Raji (cell line): ENCODE results near the gene SOX30.

ENCODE experiments used
- POLR2A ChIP-seq: IDR thresholded peaks from 2 replicates; pipeline ENCODE4 v1.6.1; 2011; ENCODE audit warnings: low read depth, low read length, control low read depth; ENCODE audit not compliant: insufficient read depth

The SOX30 gene

DNA sequence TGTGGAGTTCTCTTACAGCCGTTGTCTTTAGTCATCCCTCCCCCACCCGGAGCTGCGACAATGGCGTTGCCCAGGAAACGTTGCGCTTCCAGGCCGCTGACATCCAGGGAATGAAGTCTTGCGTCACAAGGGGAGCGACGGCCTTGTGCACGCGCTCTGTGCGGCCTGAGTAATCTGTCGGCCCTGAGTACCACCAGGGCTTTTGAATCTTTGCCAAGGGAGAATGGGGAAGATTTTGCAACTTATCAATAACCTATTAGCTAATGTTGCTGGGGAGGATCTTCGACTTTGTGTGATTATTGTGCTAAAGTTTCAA is at the start of gene SOX30:
Gene SOX30, minus strand, starts transcription at position 62 of the 316 bp plus-strand sequence. CDS start 360 bp downstream, outside the sequence.
- TF ChIP-seq POLR2A = no peak

DNA sequence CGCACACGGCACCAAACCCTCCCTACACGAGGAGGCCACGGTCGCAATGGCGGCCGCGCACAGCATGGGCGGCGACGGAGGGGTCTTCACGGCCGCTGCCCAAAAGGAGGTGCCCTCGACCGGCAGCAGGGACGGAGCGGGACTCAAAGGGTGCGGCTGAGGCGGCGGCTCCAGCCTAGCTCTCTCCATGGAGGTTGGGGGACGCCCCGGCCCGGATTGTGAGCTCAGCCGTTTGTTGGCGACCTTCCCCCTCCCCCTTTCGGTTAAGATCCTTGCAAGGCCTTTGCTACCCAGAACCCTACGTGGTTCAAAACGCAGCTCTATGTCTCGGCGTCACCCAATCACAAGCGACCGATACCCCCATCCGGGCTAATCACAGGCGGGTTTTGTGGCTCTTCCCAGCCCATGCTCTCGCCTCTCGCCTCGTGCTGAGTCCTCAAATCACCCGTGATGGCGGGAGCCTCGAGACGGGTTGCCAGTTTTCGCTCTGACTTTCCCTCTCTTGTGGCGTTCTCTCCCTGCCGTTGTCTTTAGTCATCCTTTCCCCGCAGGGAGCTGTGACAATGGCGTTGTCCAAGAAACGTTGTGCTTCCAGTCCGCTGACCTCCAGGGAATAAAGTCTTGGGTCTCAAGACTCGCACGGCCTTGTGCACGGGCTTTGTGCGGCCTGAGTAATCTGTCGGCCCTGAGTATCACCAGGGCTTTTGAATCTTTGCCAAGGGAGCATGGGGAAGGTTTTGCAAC is 38.6 kb upstream of the SOX30 start:
- no peak for TF ChIP-seq POLR2A

DNA sequence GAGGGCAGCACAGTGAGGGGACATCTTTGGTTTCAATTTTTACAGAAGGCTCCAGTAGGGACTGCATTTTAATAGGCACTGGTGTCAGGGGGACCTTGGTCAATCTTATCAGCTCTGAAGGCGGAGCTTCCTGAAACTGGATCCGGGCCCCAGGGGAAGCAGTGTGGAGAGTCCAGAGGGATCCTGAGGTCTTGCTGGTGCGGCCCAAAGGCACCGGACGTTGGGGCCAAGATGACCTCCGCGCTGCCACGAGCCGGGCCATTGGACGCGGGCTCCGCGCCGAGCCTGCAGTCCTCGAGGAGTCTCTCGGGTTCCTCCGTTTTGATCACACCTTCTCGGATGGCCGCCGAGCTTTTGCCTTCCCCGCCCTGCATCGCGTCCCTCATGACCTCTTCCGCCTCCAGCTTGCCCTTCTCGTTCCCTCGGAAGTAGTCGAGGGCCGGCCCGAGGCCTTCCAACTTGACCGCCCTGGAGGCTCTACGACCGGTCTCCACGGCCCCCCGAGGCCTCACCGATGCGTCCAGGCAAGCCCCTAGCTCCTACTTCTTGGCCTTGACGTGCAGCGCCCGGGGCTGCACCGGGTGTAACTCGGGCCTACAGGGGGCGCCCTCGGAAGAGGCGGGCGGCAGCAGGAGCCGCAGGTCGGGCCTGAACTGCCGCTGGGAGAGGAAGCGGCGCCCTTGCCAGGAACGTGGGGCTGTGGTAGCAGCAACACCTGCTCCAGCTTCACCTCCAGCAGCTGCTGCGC is 37.9 kb upstream of the SOX30 start:
- no peak for TF ChIP-seq POLR2A

DNA sequence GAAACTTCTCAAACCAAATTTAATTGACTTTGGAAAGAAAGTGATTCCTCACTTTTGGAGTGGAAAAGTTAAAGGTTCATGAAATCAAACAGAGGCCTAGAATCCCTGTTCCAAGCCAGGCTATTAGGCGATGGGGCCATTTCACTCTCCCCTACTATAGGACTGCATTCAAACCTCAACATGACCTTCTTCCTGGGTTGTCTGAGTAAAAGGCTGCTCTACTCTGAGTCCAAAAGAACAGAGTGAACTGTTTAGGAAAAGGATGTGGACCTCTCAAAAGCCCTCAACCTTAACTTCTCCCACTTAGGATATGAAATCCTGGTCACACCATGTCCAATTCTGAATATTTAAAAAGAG is 34.9 kb upstream of the SOX30 start:
- TF ChIP-seq POLR2A = no peak

DNA sequence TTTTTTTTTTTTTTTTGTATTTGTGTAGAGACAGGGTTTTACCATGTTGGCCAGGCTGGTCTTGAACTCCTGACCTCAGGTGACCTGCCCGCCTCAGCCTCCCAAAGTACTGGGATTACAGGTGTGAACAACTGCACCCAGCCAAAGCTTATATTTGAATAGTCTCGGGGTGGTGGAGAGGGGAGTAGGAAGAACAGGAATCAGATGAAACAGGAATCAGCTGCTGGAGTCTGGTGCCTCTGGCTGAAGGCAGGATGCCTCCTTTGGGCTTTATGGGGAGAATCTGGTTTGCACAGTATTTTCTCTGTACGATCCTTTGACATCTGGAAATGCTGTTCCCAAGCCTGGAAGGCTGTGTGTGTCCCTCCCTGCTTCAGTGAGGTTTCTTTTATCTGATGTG is 30.0 kb upstream of the SOX30 start:
- no peak for TF ChIP-seq POLR2A

DNA sequence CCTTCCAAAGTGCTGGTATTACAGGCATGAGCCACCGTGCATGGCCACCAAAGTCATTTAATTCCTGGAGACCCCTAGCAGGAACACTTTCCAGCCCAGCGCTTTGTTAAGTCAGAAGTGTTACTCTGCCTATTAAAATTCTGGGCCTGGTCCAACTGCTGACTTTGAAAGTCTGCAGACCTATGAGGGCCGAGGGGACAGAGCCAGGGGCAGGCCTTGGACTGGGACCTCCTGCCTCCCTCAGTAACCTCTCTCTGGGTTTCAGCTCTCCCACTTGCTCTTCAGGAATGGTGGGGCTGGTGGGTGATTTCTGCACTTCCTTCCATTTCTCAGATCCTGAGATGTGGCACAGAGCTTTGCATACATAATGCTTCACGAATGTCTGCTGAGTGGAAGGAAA is 28.8 kb upstream of the SOX30 start:
- no peak for TF ChIP-seq POLR2A

DNA sequence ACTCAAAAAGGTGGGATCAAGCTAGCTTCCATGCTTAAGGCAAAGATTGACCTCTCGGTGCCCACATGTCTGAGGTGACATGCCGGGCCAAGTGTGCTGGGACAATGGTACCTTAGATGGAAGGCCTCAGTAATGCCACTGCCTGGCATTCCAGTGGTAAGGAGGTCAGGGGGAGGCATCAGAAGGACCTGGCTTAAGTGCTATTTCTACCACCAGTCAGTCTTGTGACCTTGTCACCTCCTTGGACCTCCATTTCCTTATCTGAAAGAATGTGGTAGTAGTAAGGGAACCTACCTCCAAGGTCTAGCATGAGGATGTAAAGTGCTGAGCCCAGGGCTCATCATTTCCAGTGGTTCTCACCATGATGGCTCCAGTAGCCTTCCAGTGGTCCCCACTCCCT is 28.0 kb upstream of the SOX30 start:
- TF ChIP-seq POLR2A = no peak

DNA sequence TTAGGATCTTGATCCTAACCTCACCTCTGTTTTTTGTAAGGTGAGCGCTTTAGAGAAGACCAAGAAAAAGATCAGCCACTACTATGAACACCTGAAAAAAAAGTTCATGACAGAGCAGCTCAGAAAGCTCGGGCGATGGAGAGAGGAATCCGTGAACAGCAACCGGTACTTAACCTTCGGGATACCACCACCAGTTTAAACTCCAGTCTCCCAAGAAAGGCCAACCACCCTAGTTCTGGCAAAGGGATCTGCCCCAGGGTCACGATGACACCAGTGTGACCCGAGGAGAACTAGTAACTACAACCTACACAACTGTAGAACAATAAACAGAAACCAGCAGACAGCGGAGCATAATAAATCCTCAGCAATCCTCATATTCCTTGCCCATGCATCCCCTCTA is 27.6 kb upstream of the SOX30 start:
- no peak for TF ChIP-seq POLR2A

DNA sequence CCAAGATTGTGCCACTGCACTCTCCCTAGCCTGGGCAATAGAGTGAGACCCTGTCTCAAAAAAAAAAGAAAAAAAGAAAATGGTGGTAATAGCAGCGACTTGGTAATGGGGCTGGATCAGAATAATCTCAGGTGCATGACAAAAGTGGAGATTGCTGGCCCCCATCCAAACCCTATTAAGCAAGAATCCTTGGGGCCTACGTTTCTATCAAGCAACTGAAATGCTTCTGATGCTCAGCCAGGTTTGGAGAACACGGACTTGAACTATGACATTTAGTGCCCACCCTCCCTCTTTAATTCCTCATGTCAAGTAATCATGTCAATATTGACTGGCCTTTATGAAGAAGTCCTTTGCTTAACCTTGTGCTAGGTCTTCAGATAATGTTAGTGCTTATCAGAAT is 25.7 kb upstream of the SOX30 start:
- no peak for TF ChIP-seq POLR2A

DNA sequence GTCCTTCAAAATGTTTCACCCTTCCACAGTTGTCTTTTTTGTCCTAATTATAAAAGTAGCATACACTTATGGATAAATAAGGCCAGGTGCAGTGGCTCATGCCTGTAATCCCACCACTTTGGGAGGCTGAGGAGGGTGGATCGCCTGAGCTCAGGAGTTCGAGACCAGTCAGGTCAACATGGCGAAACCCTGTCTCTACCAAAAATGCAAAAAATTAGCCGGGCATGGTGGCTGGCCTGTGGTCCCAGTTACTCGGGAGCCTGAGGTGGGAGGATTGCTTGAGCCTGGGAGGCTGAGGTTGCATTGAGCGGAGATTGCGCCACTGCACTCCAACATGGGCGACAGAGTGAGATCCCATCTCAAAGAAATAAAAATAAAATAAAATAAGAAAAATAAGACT is 20.7 kb upstream of the SOX30 start:
- no peak for TF ChIP-seq POLR2A

DNA sequence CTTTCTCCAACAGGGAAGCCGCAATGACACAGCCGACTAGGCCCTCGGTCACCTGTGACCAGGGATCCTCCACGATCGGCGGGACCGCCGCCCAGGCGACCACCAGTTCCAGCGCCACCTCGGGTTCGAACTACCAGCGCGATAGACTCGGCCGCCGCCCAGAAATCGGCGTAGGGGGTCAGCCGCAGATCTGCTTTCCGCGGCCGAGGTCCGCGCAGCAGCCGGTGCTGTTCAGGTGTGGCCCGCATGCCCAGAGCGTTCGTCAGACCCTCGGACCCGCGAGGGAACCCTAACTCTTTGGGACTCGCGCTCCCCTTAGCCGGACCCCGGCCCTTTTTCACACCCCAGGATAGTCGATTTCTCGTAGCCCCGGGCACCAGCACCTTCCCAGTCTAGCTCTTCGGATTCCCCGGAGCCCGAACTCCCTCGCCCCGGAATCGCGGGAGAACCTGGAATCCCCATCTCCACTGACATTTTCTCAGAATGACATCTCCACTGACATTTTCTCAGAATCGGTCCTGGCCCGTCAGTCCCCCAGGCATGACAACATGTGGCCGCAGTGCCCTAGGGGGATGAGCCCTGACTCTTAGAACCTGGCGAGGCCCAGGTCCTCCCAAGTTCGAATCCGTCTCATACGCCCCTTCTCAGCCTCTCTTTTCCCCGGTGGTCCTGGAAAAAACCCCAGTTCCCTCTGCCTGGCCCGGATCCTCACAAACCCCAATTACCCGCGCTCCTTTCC is 19.5 kb upstream of the SOX30 start:
- TF ChIP-seq POLR2A = no peak

DNA sequence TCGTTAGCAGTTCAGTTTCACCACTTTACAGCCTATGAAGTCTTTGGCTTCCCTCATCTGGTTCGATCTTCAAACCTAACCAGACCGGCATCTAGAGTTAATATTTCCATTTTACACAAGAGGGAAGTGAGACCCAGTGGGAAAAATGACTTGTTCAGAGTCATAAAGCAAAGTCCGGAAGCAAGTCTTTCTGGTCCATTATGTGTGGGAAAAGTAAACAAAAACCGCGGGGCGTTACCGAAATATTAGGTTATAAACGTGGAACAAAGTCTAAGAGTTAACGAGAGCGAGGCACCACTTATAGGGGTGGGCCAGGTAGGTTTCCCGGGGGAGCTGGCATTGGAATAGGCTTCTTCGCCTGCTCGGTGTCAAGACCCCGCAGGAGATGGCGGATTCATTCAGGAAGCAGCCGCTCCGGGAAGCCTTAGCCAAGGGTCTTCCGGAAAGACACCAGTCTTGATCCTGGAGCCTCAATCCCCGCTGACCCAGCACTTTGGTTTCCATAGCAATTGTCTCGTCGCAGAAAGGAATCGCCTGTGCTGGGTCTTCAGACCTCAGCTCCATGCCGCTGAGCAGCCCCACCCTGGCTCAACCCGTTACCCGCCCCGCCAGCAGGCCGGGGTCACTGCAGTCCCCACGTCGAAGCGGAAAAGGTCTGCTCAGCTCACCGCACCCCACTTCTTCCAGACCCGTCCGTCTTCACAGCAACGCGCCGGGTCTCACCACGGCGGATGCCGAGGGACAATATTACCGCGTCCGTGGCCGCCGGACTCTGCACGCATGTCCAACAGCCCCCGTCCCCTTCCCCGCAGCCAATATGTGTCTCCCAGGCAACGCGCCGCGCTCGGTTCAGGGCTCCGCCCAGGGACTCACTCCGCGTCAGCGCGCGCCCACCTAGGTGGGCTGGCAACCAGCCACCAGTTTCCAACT is 18.7 kb upstream of the SOX30 start, which contains the start of gene C5orf52:
Gene C5orf52, plus strand, starts transcription at position 872 of the 930 bp plus-strand sequence. CDS start 82 bp downstream, outside the sequence.
- no peak for TF ChIP-seq POLR2A

DNA sequence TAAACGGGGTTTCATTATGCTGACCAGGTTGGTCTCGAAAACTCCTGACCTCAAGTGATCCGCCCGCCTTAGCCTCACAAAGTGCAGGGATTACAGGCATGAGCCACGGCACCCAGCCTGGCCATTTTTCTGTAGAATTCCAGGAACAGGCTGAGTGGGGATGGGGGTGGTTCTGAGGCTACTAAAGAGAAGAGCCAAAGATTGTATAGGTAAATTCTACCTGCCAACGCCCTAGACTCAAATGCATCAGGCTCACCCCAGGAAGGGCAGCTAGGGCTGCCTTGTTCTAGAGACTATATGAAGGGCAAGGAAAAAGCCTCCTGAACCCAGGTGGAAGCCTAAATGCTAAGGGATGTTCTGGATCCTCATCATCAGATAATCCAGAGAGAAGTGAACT is 17.5 kb upstream of the SOX30 start:
- no peak for TF ChIP-seq POLR2A

DNA sequence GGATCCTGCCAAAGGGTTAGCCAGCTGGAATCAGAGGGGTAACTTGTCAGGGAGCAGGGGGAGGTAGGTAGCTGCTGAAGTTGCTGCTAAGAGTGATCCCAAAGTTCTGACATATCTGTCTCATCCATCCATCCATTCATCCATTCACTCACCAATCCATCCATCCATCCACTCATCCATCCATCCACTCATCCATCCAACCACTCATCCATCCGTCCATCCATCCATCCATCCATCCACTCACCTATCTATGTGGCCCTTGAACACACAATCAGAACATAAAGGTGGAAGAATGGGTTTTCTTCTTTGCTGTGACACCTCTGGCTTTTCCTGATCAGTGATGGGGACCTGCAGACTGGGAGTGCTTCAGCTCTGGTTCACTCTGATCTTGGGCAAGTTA is 16.1 kb upstream of the SOX30 start:
- TF ChIP-seq POLR2A = no peak
